CD14-positive monocyte (primary cell): ENCODE results near the gene LACRT. TPM values are rescaled to one million over a fixed set of nuclear protein-coding genes. Genes with fewer than 3 reads are reported as not detected.

Experiments
- DNase-seq, 3 donors: peaks; one replicate each; pipeline ENCODE4 v3.0.0-alpha.2; 2011 to 2022
- H2AFZ ChIP-seq: 2 replicates; pipeline ENCODE4 v1.6.0; 2012; ENCODE audit warnings: mild to moderate bottlenecking, low read depth, low read length, inconsistent platforms; ENCODE audit not compliant: insufficient read depth, poor library complexity, severe bottlenecking
- H3K27ac ChIP-seq, 2 donors: 1 replicate in 1 of 2; 2 replicates in 1 of 2; pipeline ENCODE4 v1.5.1; 2012 to 2013; ENCODE audit warnings: low read length in 2 of 2, control low read depth in 1 of 2, inconsistent platforms in 1 of 2, low read depth in 1 of 2, mild to moderate bottlenecking in 1 of 2
- H3K27me3 ChIP-seq, 2 donors: one replicate each; pipeline versions ENCODE4 v1.6.0 to v1.6.1; 2011 to 2013; ENCODE audit warnings: low read length in 2 of 2; ENCODE audit not compliant: control insufficient read depth in 2 of 2, insufficient read depth in 2 of 2
- H3K36me3 ChIP-seq, 2 donors: replicated peaks in 1 of 2; 1 replicate in 1 of 2; 2 replicates in 1 of 2; pipeline versions ENCODE4 v1.5.1 to v1.6.1; 2012 to 2013; ENCODE audit warnings: low read length in 2 of 2, control low read depth in 1 of 2, inconsistent platforms in 1 of 2, mild to moderate bottlenecking in 1 of 2; ENCODE audit not compliant: insufficient read depth in 2 of 2, control insufficient read depth in 1 of 2
- H3K4me1 ChIP-seq, 2 donors: 1 replicate in 1 of 2; 2 replicates in 1 of 2; pipeline versions ENCODE4 v1.5.1 to v1.6.1; 2012 to 2013; ENCODE audit warnings: low read length in 2 of 2, control low read depth in 1 of 2, inconsistent platforms in 1 of 2, mild to moderate bottlenecking in 1 of 2, moderate library complexity in 1 of 2; ENCODE audit not compliant: insufficient read depth in 2 of 2, control insufficient read depth in 1 of 2
- H3K4me2 ChIP-seq: replicated peaks from 2 replicates; pipeline ENCODE3; 2012; ENCODE audit warnings: low read length, moderate library complexity, mild to moderate bottlenecking; ENCODE audit not compliant: poor library complexity, severe bottlenecking; ENCODE audit errors: extremely low read depth
- H3K4me3 ChIP-seq, 3 experiments: fragments of 200-600 bp in 1 of 3; sonication (generic) in 1 of 3; replicated peaks in 1 of 3; 1 replicate in 2 of 3; 2 replicates in 1 of 3; pipeline ENCODE4 v1.5.1; 2011 to 2013; ENCODE audit warnings: low read length in 3 of 3, mild to moderate bottlenecking in 3 of 3, control low read depth in 2 of 3, low read depth in 2 of 3, inconsistent platforms in 1 of 3, moderate library complexity in 1 of 3
- H3K79me2 ChIP-seq: 2 replicates; pipeline ENCODE4 v1.6.0; 2012; ENCODE audit warnings: mild to moderate bottlenecking, control low read depth, inconsistent platforms, low read length, moderate library complexity; ENCODE audit not compliant: insufficient read depth
- H3K9ac ChIP-seq: 2 replicates; pipeline ENCODE4 v1.6.0; 2017; ENCODE audit warnings: low read length, mild to moderate bottlenecking; ENCODE audit not compliant: insufficient read depth, poor library complexity, severe bottlenecking
- H3K9me3 ChIP-seq, 2 donors: replicated peaks in 1 of 2; 1 replicate in 1 of 2; 2 replicates in 1 of 2; pipeline versions ENCODE4 v1.5.1 to v1.6.1; 2012 to 2013; ENCODE audit warnings: low read length in 2 of 2, control low read depth in 1 of 2; ENCODE audit not compliant: control insufficient read depth in 1 of 2, insufficient read depth in 1 of 2
- H4K20me1 ChIP-seq: 2 replicates; pipeline ENCODE4 v1.6.0; 2012; ENCODE audit warnings: mild to moderate bottlenecking, low read length, control low read depth, moderate library complexity; ENCODE audit not compliant: insufficient read depth
- H3K27ac Mint-ChIP-seq, 7 donors: one replicate each; pipeline ENCODE4 v1.8.0; 2020; ENCODE audit warnings: mild to moderate bottlenecking in 7 of 7, mixed read lengths in 7 of 7, moderate library complexity in 6 of 7, inconsistent platforms in 2 of 7
- H3K27me3 Mint-ChIP-seq, 3 donors: one replicate each; pipeline ENCODE4 v1.8.0; 2021 to 2022; ENCODE audit warnings: low read depth in 3 of 3, mild to moderate bottlenecking in 3 of 3, mixed read lengths in 3 of 3, moderate library complexity in 3 of 3, inconsistent platforms in 1 of 3
- H3K36me3 Mint-ChIP-seq, 2 donors: one replicate each; pipeline ENCODE4 v1.8.0; 2020; ENCODE audit warnings: mixed read lengths in 2 of 2, inconsistent platforms in 1 of 2, mild to moderate bottlenecking in 1 of 2
- H3K4me1 Mint-ChIP-seq: one replicate; pipeline ENCODE4 v1.8.0; 2020; ENCODE audit warnings: mild to moderate bottlenecking, mixed read lengths
- H3K4me3 Mint-ChIP-seq, 2 donors: one replicate each; pipeline ENCODE4 v1.8.0; 2020; ENCODE audit warnings: mild to moderate bottlenecking in 2 of 2, mixed read lengths in 2 of 2, moderate library complexity in 1 of 2
- H3K9me3 Mint-ChIP-seq, 7 donors: one replicate each; pipeline ENCODE4 v1.8.0; 2020 to 2022; ENCODE audit warnings: mixed read lengths in 7 of 7, mild to moderate bottlenecking in 6 of 7, moderate library complexity in 6 of 7, inconsistent platforms in 2 of 7
- WGBS: methylation state at CpG from one replicate; pipeline ENCODE4 v1.1.5; 2013; ENCODE audit warnings: missing lambda C conversion rate; ENCODE audit not compliant: insufficient coverage; 5-methylcytosine and 5-hydroxymethylcytosine counted together
- intact Hi-C, 2 donors: fragments of 100-400 bp; cut with micrococcal nuclease; formaldehyde crosslinking; loops; one replicate each; pipeline versions ENCODE4 v1.15.0 to v1.15.1; 2023
- polyA plus RNA-seq, 3 donors: library from polyadenylated mRNA; depleted of rRNA in 1 of 3; unstranded in 2 of 3; stranded (reverse) in 1 of 3; fragments of 300-500 nt in 2 of 3; fragments of >200 nt in 1 of 3; fragmentation: Illumina TruSeq in 2 of 3; gene quantifications; 1 replicate in 2 of 3; 2 replicates in 1 of 3; pipeline ENCODE4 v1.2.3, GENCODE V29; 2012 to 2021
- TF ChIP-seq, protein P1 (sequence below): fragments of 200-600 bp; IDR thresholded peaks from one replicate; pipeline ENCODE4 v1.8.0; 2022; ENCODE audit warnings: antibody characterized with exemption, mild to moderate bottlenecking

Gene LACRT
- polyA plus RNA-seq, 3 donors, result not detected

DNA sequence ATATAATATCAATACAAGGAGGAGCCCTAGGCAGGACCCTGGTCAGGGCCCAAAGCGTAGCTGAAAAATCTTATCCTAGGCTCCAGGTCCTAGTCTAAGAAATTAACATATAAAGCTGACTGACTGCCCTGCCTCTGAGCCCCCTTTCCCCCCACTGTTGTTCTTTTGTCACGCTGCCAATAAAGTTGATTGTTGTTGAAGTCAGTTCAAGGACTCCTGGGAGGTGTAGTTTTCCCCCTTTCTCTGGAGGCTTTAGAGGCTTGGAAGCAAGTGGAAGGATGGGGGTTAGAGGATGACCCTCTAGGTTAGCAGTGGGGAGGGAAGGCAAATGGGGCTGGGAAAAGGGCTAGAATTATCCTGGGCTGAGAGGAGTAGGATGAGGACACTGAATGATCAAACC lies 49.5 kb downstream of the LACRT start:
- Mint-ChIP-seq H3K9me3 (peaks cover 0 to 7% (median 5%) of the 10 kb centered on the region in 7 donors), H3K27ac (no peak overlapping the region), H3K27me3 (peaks cover 55 to 66% (median 57%) of the 10 kb centered on the region in 3 donors), H3K36me3 (peaks cover 6 to 8% of the 10 kb centered on the region in 2 donors), H3K4me3 (no peak overlapping the region), H3K4me1 (peaks cover 15% of the 10 kb centered on the region)
- H3K36me3 ChIP-seq, result no peaks in the 10 kb centered on the region
- peaks cover 25 to 59% of the 10 kb centered on the region in 2 donors for H3K27me3 ChIP-seq
- peaks cover 4 to 6% of the 10 kb centered on the region in 2 donors for H3K4me1 ChIP-seq
- WGBS, result no CpG with 5 or more reads among the region's 2 CpGs
- H3K79me2 ChIP-seq, result no peaks in the 10 kb centered on the region
- H2AFZ ChIP-seq, result no peak overlapping the region
- peaks cover 0 to 4% of the 10 kb centered on the region in 2 donors for H3K9me3 ChIP-seq
- H3K4me3 ChIP-seq, result no peak overlapping the region
- H3K9ac ChIP-seq, result no peak overlapping the region
- H4K20me1 ChIP-seq, result no peaks in the 10 kb centered on the region
- intact Hi-C loops, result no loop called here
- H3K27ac ChIP-seq, result no peak overlapping the region
- no peak for DNase-seq
- H3K4me2 ChIP-seq, result no peak overlapping the region
- TF ChIP-seq, protein P1, sequence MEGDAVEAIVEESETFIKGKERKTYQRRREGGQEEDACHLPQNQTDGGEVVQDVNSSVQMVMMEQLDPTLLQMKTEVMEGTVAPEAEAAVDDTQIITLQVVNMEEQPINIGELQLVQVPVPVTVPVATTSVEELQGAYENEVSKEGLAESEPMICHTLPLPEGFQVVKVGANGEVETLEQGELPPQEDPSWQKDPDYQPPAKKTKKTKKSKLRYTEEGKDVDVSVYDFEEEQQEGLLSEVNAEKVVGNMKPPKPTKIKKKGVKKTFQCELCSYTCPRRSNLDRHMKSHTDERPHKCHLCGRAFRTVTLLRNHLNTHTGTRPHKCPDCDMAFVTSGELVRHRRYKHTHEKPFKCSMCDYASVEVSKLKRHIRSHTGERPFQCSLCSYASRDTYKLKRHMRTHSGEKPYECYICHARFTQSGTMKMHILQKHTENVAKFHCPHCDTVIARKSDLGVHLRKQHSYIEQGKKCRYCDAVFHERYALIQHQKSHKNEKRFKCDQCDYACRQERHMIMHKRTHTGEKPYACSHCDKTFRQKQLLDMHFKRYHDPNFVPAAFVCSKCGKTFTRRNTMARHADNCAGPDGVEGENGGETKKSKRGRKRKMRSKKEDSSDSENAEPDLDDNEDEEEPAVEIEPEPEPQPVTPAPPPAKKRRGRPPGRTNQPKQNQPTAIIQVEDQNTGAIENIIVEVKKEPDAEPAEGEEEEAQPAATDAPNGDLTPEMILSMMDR, result no peak

DNA sequence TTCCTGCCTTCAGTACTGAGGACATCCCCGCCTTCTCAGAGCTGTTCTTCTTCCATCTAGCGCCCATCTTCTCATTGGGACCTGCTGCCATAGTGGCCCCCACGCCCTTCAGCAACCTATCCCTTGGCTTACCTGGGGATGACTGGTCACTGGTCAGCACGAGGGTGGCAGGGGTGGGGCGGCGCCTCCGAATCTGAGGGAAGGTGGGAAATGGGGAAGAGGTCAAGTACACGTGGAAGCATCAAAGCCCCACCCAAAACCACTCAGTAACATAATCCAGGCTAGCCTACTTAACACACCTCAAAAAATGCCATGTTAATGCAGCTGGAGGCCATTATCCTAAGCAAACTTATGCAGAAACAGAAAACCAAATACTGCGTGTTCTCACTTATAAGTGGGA lies 50.6 kb downstream of the LACRT start:
- Mint-ChIP-seq H3K36me3 (peaks cover 4 to 5% of the 10 kb centered on the region in 2 donors), H3K9me3 (peaks cover 0 to 5% (median 3%) of the 10 kb centered on the region in 7 donors), H3K4me3 (no peak overlapping the region), H3K27me3 (peaks cover 43 to 56% (median 47%) of the 10 kb centered on the region in 3 donors), H3K27ac (no peak overlapping the region), H3K4me1 (peaks cover 19% of the 10 kb centered on the region)
- DNase-seq, result no peak
- H3K36me3 ChIP-seq, result no peaks in the 10 kb centered on the region
- no peak overlapping the region for H3K4me2 ChIP-seq
- H4K20me1 ChIP-seq, result no peaks in the 10 kb centered on the region
- peaks cover 0 to 4% of the 10 kb centered on the region in 2 donors for H3K9me3 ChIP-seq
- no peak overlapping the region for H3K27ac ChIP-seq
- H3K9ac ChIP-seq, result no peak overlapping the region
- H3K79me2 ChIP-seq, result no peaks in the 10 kb centered on the region
- WGBS, result no CpG with 5 or more reads among the region's 9 CpGs
- TF ChIP-seq, protein P1, result no peak
- intact Hi-C loops, result no loop called here
- no peak overlapping the region for H3K4me3 ChIP-seq
- peaks cover 18 to 48% of the 10 kb centered on the region in 2 donors for H3K27me3 ChIP-seq
- no peak overlapping the region for H2AFZ ChIP-seq
- H3K4me1 ChIP-seq, result peaks cover 6 to 9% of the 10 kb centered on the region in 2 donors
